GM18502 (cell line): Measurements from ENCODE around the gene HOXD13.

Experiments
- ATAC-seq: cut with Tn5 transposase; IDR thresholded peaks from one replicate; pipeline ENCODE4 v1.9.1; 2021; ENCODE audit warnings: mild to moderate bottlenecking; ENCODE audit not compliant: unreplicated experiment, poor library complexity

HOXD13 gene

GRCh38 chr2:176105078-176105729 lies 12.7 kb downstream of the HOXD13 start:
- no peak for ATAC-seq

- ATAC-seq, result no peak
Observed at GRCh38 chr2:176105730-176106580, 13.4 kb downstream of the HOXD13 start.

GRCh38 chr2:176106581-176107539 lies 14.3 kb downstream of the HOXD13 start, which contains the start of gene HOXD11:
HOXD11 (plus strand) TSS chr2:176107280; CDS start chr2:176107356, 76 bp downstream.
- ATAC-seq, result no peak

- no peak for ATAC-seq
Observed at GRCh38 chr2:176107731-176108181, 15.2 kb downstream of the HOXD13 start.

- no peak for ATAC-seq
Observed at GRCh38 chr2:176109192-176109901, 16.8 kb downstream of the HOXD13 start.

GRCh38 chr2:176109946-176110345 lies 17.4 kb downstream of the HOXD13 start:
- ATAC-seq, result no peak

GRCh38 chr2:176110415-176111308 lies 18.1 kb downstream of the HOXD13 start:
- no peak for ATAC-seq

- ATAC-seq, result no peak
Observed at GRCh38 chr2:176111309-176111663, 18.8 kb downstream of the HOXD13 start.

GRCh38 chr2:176111846-176112374 lies 19.4 kb downstream of the HOXD13 start:
- no peak for ATAC-seq

GRCh38 chr2:176112375-176113302 lies 20.1 kb downstream of the HOXD13 start:
- no peak for ATAC-seq

GRCh38 chr2:176114120-176114929 lies 21.8 kb downstream of the HOXD13 start:
- ATAC-seq, result no peak

GRCh38 chr2:176114930-176115625 lies 22.6 kb downstream of the HOXD13 start:
- no peak for ATAC-seq

- no peak for ATAC-seq
Observed at GRCh38 chr2:176115883-176116813, 23.6 kb downstream of the HOXD13 start, which contains the start of gene HOXD10. HOXD10 (plus strand) TSS chr2:176116778; CDS start chr2:176116834, 56 bp downstream.

- ATAC-seq, result no peak
Observed at GRCh38 chr2:176117162-176117822, 24.8 kb downstream of the HOXD13 start.
